GM12878 (cell line): ENCODE results near the gene STAC2. TPM values are rescaled to one million over a fixed set of nuclear protein-coding genes. Genes with fewer than 3 reads are reported as not detected.

Source experiments
- ATAC-seq: fragments of 200-7000 bp; cut with Tn5 transposase; 3 replicates; pipeline ENCODE4 v1.9.1; 2020; ENCODE audit warnings: mild to moderate bottlenecking, moderate library complexity
- BruUV-seq: library from RNA; stranded (reverse); fragments of 400-500 nt; replicated peaks from 2 replicates; lab custom pipeline; 2021; lab: Mats Ljungman, UMichigan
- CTCF ChIA-PET: fragments of 300-600 bp; sonication (Branson Sonifier 250); formaldehyde crosslinking; extraction: SDS; loops from one replicate; lab custom pipeline; 2021; ENCODE audit warnings: inconsistent platforms; lab: Yijun Ruan, JAX
- POLR2A ChIA-PET: fragments of 350-600 bp; formaldehyde crosslinking; extraction: SDS; loops from one replicate; lab custom pipeline; 2021; ENCODE audit warnings: inconsistent platforms; lab: Charles Lee
- RAD21 ChIA-PET: fragments of 300-600 bp; sonication (Branson Sonifier 250); formaldehyde crosslinking; loops from one replicate; lab custom pipeline; 2023; ENCODE audit warnings: antibody characterized with exemption; ENCODE audit not compliant: unreplicated experiment; lab: Charles Lee
- SMC1A ChIA-PET: fragments of 300-600 bp; sonication (Branson Sonifier 250); formaldehyde crosslinking; loops from one replicate; lab custom pipeline; 2023; ENCODE audit not compliant: unreplicated experiment, uncharacterized antibody; lab: Charles Lee
- DNase-seq: peaks from one replicate; pipeline ENCODE4 v3.0.0-alpha.2; 2011; ENCODE audit warnings: low read depth, low spot score
- FAIRE-seq: peaks from 3 replicates; lab custom pipeline; 2011; peaks lifted over from hg19 to GRCh38; lab: Jason Lieb, UNC
- H2AFZ ChIP-seq: 2 replicates; pipeline ENCODE4 v1.6.0; 2011; ENCODE audit warnings: low read depth, low read length, control low read depth; ENCODE audit not compliant: control insufficient read depth
- H3K27ac ChIP-seq: 2 replicates; pipeline ENCODE4 v1.5.1; 2011; ENCODE audit warnings: control low read depth; ENCODE audit not compliant: control insufficient read depth, insufficient read depth
- H3K27me3 ChIP-seq, 2 experiments: replicated peaks in 1 of 2; 2 replicates each; pipeline versions ENCODE4 v1.6.0 to v1.6.1; 2011; ENCODE audit warnings: low read length in 1 of 2; ENCODE audit not compliant: control insufficient read depth in 2 of 2, insufficient read depth in 2 of 2
- H3K36me3 ChIP-seq, 2 experiments: 2 replicates each; pipeline ENCODE4 v1.5.1; 2011; ENCODE audit warnings: low read length in 1 of 2; ENCODE audit not compliant: control insufficient read depth in 2 of 2, insufficient read depth in 2 of 2
- H3K4me1 ChIP-seq: 2 replicates; pipeline ENCODE4 v1.6.1; 2011; ENCODE audit warnings: mild to moderate bottlenecking, low read length, moderate library complexity, mixed read lengths; ENCODE audit not compliant: control insufficient read depth, insufficient read depth
- H3K4me2 ChIP-seq: 2 replicates; pipeline ENCODE4 v1.6.0; 2011; ENCODE audit warnings: control low read depth; ENCODE audit not compliant: control insufficient read depth, insufficient read depth
- H3K4me3 ChIP-seq: fragments of 200-600 bp; sonication (generic); 2 replicates; pipeline ENCODE4 v1.5.1; 2016
- H3K79me2 ChIP-seq: 2 replicates; pipeline ENCODE4 v1.6.0; 2011; ENCODE audit warnings: low read length; ENCODE audit not compliant: control insufficient read depth, insufficient read depth
- H3K9ac ChIP-seq: 2 replicates; pipeline ENCODE4 v1.8.0; 2011; ENCODE audit warnings: low read length, control low read depth, mixed read lengths; ENCODE audit not compliant: control insufficient read depth, insufficient read depth
- H3K9me3 ChIP-seq: replicated peaks from 3 replicates; pipeline ENCODE4 v1.5.1; 2011; ENCODE audit warnings: mild to moderate bottlenecking, low read length; ENCODE audit not compliant: control insufficient read depth, insufficient read depth
- H4K20me1 ChIP-seq: 2 replicates; pipeline ENCODE4 v1.6.0; 2011; ENCODE audit not compliant: control insufficient read depth, insufficient read depth
- BCL11A ChIP-seq: IDR thresholded peaks from 2 replicates; pipeline ENCODE4 v1.6.1; 2011; ENCODE audit warnings: low read depth, low read length
- BRCA1 ChIP-seq: IDR thresholded peaks from 2 replicates; pipeline ENCODE4 v1.6.1; 2011; ENCODE audit warnings: low read depth, low read length, improper control_type of control experiment
- KDM1A ChIP-seq: fragments of 200-600 bp; sonication (generic); IDR thresholded peaks from 2 replicates; pipeline ENCODE4 v1.6.1; 2016; ENCODE audit warnings: borderline replicate concordance
- PAX8 ChIP-seq: fragments of 450-650 bp; IDR thresholded peaks from 2 replicates; pipeline ENCODE4 v1.6.1; 2017; ENCODE audit warnings: mild to moderate bottlenecking, moderate library complexity
- SIX5 ChIP-seq: IDR thresholded peaks from 2 replicates; pipeline ENCODE4 v1.6.1; 2011; ENCODE audit warnings: mild to moderate bottlenecking, low read depth, low read length, moderate library complexity; ENCODE audit not compliant: severe bottlenecking
- SREBF2 ChIP-seq: IDR thresholded peaks from 2 replicates; pipeline ENCODE4 v1.6.1; 2012; ENCODE audit warnings: mild to moderate bottlenecking, low read length
- ZNF622 ChIP-seq: fragments of 450-650 bp; IDR thresholded peaks from 2 replicates; pipeline ENCODE4 v1.6.1; 2017; ENCODE audit warnings: mild to moderate bottlenecking, inconsistent platforms
- WGBS: methylation state at CpG from one replicate; pipeline ENCODE4 v1.1.6; 2016; ENCODE audit warnings: low lambda C conversion rate; ENCODE audit not compliant: insufficient replicate concordance, insufficient coverage; ENCODE audit errors: missing lambda C conversion rate; 5-methylcytosine and 5-hydroxymethylcytosine counted together
- in situ Hi-C: fragments of 300-500 bp; cut with MboI; formaldehyde crosslinking; loops from 9 replicates; pipeline ENCODE4 v1.14.3; 2018; ENCODE audit warnings: mixed read lengths
- intact Hi-C: fragments of 100-400 bp; cut with micrococcal nuclease; formaldehyde crosslinking; loops from one replicate; pipeline ENCODE4 v1.14.2; 2022; ENCODE audit not compliant: unreplicated experiment
- polyA plus RNA-seq, 11 experiments: library from polyadenylated mRNA; depleted of rRNA in 4 of 11; unstranded in 6 of 11; stranded (reverse) in 5 of 11; fragments of >200 nt; fragmentation: Nextera tagmentation in 4 of 11; fragmentation: Illumina TruSeq in 1 of 11; extraction: Ambion mirVana in 4 of 11; extraction: Trizol in 1 of 11; gene quantifications; 1 replicate in 1 of 11; 2 replicates in 10 of 11; pipeline versions ENCODE4 v1.2.1 to v1.2.3, GENCODE V29; 2011 to 2016; ENCODE audit warnings: inconsistent platforms in 2 of 11, missing spikeins in 2 of 11, low read depth in 1 of 11
- total RNA-seq, 4 experiments: library from RNA; depleted of rRNA in 3 of 4; stranded (reverse); fragments of >200 nt in 3 of 4; fragmentation: Illumina TruSeq in 1 of 4; extraction: Trizol in 1 of 4; gene quantifications; 2 replicates each; pipeline versions ENCODE4 v1.2.1 to v1.2.3, GENCODE V29; 2013 to 2021
- TF ChIP-seq, protein P1 (sequence below): IDR thresholded peaks from 2 replicates; pipeline ENCODE4 v1.6.1; 2012; ENCODE audit warnings: low read length, inconsistent platforms
- TF ChIP-seq, protein P2 (sequence below), 3 experiments: IDR thresholded peaks in 2 of 3; conservative IDR thresholded peaks in 1 of 3; 2 replicates each; pipeline ENCODE4 v1.5.1; 2011; ENCODE audit warnings: low read depth in 3 of 3, low read length in 3 of 3, mild to moderate bottlenecking in 3 of 3, control low read depth in 2 of 3, moderate library complexity in 2 of 3, inconsistent platforms in 1 of 3, mixed read lengths in 1 of 3; ENCODE audit not compliant: control insufficient read depth in 2 of 3, insufficient read depth in 1 of 3; ENCODE audit errors: extremely low read depth in 1 of 3

The STAC2 gene
- total and polyA plus RNA-seq, 10 of the 15 experiments (the other 5 are each of a cell fraction or from before 2014, with no cell fraction given): 0.04 TPM; not detected in 9

DNA sequence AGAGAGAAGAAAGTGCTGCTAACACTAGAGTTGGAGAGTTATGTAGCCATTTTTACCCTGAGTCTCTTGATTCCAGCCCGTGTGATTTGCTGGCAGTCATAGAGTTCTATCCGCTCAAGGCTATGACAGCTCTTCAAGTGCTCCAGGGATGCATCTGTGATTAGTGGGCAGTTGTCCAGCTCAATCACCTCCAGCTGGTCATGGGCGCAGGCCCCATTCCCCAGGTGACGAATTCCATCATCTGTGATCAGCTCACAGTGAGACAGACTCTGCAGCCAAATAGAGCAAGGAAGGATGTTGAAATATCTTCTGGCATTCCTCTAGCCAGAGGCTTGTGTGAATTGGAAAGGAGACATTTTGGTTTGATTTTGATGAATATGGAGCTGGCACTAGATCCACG lies 38.4 kb upstream of the STAC2 start (continued):
- TF ChIP-seq, protein P1, sequence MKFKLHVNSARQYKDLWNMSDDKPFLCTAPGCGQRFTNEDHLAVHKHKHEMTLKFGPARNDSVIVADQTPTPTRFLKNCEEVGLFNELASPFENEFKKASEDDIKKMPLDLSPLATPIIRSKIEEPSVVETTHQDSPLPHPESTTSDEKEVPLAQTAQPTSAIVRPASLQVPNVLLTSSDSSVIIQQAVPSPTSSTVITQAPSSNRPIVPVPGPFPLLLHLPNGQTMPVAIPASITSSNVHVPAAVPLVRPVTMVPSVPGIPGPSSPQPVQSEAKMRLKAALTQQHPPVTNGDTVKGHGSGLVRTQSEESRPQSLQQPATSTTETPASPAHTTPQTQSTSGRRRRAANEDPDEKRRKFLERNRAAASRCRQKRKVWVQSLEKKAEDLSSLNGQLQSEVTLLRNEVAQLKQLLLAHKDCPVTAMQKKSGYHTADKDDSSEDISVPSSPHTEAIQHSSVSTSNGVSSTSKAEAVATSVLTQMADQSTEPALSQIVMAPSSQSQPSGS: no peak
- no peak for TF ChIP-seq ZNF622

DNA sequence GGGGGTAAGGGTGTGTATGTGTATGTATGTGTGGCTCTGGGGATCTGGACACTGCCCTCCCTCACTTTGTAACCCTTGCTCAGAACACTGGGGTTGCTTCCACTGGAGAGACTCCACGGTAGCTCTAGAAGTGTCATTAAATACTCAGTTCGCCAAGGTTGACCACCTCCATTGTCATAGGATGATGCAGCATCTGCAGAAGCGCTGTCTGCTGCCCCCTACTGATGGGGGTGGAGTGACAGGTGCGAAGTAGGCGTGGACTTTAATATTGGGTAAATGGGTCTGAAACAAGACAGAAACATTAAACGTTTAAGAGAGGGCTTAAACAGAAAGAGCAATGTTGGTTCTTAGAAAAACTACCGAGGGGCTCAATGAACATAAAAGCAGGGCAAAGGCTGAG lies 35.5 kb upstream of the STAC2 start:
- TF ChIP-seq BCL11A (no peak), SIX5 (no peak), PAX8 (no peak), SREBF2 (no peak), BRCA1 (no peak), KDM1A (no peak)
- TF ChIP-seq, protein P2, sequence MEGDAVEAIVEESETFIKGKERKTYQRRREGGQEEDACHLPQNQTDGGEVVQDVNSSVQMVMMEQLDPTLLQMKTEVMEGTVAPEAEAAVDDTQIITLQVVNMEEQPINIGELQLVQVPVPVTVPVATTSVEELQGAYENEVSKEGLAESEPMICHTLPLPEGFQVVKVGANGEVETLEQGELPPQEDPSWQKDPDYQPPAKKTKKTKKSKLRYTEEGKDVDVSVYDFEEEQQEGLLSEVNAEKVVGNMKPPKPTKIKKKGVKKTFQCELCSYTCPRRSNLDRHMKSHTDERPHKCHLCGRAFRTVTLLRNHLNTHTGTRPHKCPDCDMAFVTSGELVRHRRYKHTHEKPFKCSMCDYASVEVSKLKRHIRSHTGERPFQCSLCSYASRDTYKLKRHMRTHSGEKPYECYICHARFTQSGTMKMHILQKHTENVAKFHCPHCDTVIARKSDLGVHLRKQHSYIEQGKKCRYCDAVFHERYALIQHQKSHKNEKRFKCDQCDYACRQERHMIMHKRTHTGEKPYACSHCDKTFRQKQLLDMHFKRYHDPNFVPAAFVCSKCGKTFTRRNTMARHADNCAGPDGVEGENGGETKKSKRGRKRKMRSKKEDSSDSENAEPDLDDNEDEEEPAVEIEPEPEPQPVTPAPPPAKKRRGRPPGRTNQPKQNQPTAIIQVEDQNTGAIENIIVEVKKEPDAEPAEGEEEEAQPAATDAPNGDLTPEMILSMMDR (IDR thresholded peaks at IDR 0.05 in 2 of 3, conservative IDR thresholded peaks at IDR 0.05 in 1 of 3; ENCODE audit: control insufficient read depth in 2 of 3, extremely low read depth in 1 of 3, insufficient read depth in 1 of 3, low read depth in 3 of 3, low read length in 3 of 3): peak; percentile 6 to 54 (median 47); a peak in 4 of 6 replicates
- H3K9ac ChIP-seq: no peak overlapping the region
- H3K9me3 ChIP-seq: no peaks in the 10 kb centered on the region
- H3K36me3 ChIP-seq: peaks cover 0 to 10% of the 10 kb centered on the region in 2 experiments; a peak in 2 of 4 replicates
- FAIRE-seq (no peak), ATAC-seq (peak; percentile 56), DNase-seq (no peak)
- no TSS peak for BruUV-seq
- H3K4me1 ChIP-seq: no peaks in the 10 kb centered on the region
- no peak overlapping the region for H3K27ac ChIP-seq
- ChIA-PET POLR2A (no interaction called here), RAD21 (interaction anchor here (0.7 kb wide), 1 partner anchor 17 kb away, joined by 4 read pairs; no protein-coding TSS in a partner anchor), SMC1A (no interaction called here), CTCF (interaction anchor here (0.6 to 1.0 kb wide), 3 partner anchors 10 to 22 kb away, joined by 3 to 4 read pairs (median 3); no protein-coding TSS in a partner anchor)
- 76% methylated on average over 7 of the region's 7 CpGs for WGBS
- H3K79me2 ChIP-seq: no peaks in the 10 kb centered on the region
- no peaks in the 10 kb centered on the region for H3K27me3 ChIP-seq
- intact Hi-C loops (no loop called here), in situ Hi-C loops (no loop called here)
- H3K4me2 ChIP-seq: no peak overlapping the region
- H3K4me3 ChIP-seq: no peak overlapping the region
- H2AFZ ChIP-seq: no peak overlapping the region
- no peaks in the 10 kb centered on the region for H4K20me1 ChIP-seq
